Retinal pigment epithelial cell (primary cell): ENCODE results near the gene PTPRK.

Experiments used
- DNase-seq: peaks from one replicate; pipeline ENCODE4 v3.0.0-alpha.2; 2010; ENCODE audit warnings: low read depth
- H3K4me3 ChIP-seq: 2 replicates; pipeline ENCODE4 v1.5.1; 2011; ENCODE audit warnings: mild to moderate bottlenecking, low read length, control low read depth, moderate library complexity
- CTCF ChIP-seq: conservative IDR thresholded peaks from 2 replicates; pipeline ENCODE4 v1.5.1; 2011; ENCODE audit warnings: low read depth, low read length, control low read depth, inconsistent platforms

The PTPRK gene

GRCh38 chr6:128121610-128122009 lies 398.8 kb downstream of the PTPRK start:
- no peak for TF ChIP-seq CTCF
- no peak for DNase-seq
- no peak overlapping the region for H3K4me3 ChIP-seq

GRCh38 chr6:128121190-128121589 lies 399.2 kb downstream of the PTPRK start:
- no peak for TF ChIP-seq CTCF
- no peak for DNase-seq
- H3K4me3 ChIP-seq = no peak overlapping the region

- no peak overlapping the region for H3K4me3 ChIP-seq
- TF ChIP-seq CTCF = no peak
- DNase-seq = no peak
Observed at GRCh38 chr6:128118401-128118800, 402.0 kb downstream of the PTPRK start.

GRCh38 chr6:128117916-128118315 lies 402.5 kb downstream of the PTPRK start:
- no peak for DNase-seq
- no peak for TF ChIP-seq CTCF
- no peak overlapping the region for H3K4me3 ChIP-seq

GRCh38 chr6:128114164-128114563 lies 406.2 kb downstream of the PTPRK start:
- TF ChIP-seq CTCF = no peak
- no peak overlapping the region for H3K4me3 ChIP-seq
- DNase-seq = no peak

GRCh38 chr6:128112494-128112893 lies 407.9 kb downstream of the PTPRK start:
- H3K4me3 ChIP-seq = no peak overlapping the region
- DNase-seq = no peak
- no peak for TF ChIP-seq CTCF

GRCh38 chr6:128111096-128111495 lies 409.3 kb downstream of the PTPRK start:
- no peak for DNase-seq
- H3K4me3 ChIP-seq = no peak overlapping the region
- no peak for TF ChIP-seq CTCF
